ENCODE measurements around the gene NDUFAF8.
"Not testable (repeated sequence)": the region's sequence is repeated elsewhere in the genome, so short reads cannot be mapped to it uniquely, and the experiment has no call there.

The NDUFAF8 gene

GRCh38 chr17:81223762-81224130 lies 15.4 kb upstream of the NDUFAF8 start:
- H3K4me3 ChIP-seq (ENCODE audit: low read length): peak overlapping the region; percentile 46
- no peak for DNase-seq (ENCODE audit: low read depth)
- TF ChIP-seq CTCF (conservative IDR thresholded peaks at IDR 0.05; ENCODE audit: low read depth, low read length): no peak

GRCh38 chr17:81227630-81228029 lies 11.5 kb upstream of the NDUFAF8 start:
- not testable (repeated sequence) for H3K4me3 ChIP-seq (ENCODE audit: low read length); DNase-seq (ENCODE audit: low read depth)

- TF ChIP-seq CTCF (conservative IDR thresholded peaks at IDR 0.05; ENCODE audit: low read depth, low read length): no peak
- H3K4me3 ChIP-seq (ENCODE audit: low read length): no peak overlapping the region
- DNase-seq (ENCODE audit: low read depth): no peak
These were observed 10.7 kb upstream of the NDUFAF8 start for GRCh38 chr17:81228420-81228819.

- H3K4me3 ChIP-seq (ENCODE audit: low read length): no peak overlapping the region
- no peak for TF ChIP-seq CTCF (conservative IDR thresholded peaks at IDR 0.05; ENCODE audit: low read depth, low read length)
- DNase-seq (ENCODE audit: low read depth): no peak
These were observed 10.1 kb upstream of the NDUFAF8 start for GRCh38 chr17:81228834-81229665.

GRCh38 chr17:81229666-81229920 lies 9.5 kb upstream of the NDUFAF8 start:
- no peak for DNase-seq (ENCODE audit: low read depth)
- no peak overlapping the region for H3K4me3 ChIP-seq (ENCODE audit: low read length)
- TF ChIP-seq CTCF (conservative IDR thresholded peaks at IDR 0.05; ENCODE audit: low read depth, low read length): no peak

- H3K4me3 ChIP-seq (ENCODE audit: low read length): no peak overlapping the region
- TF ChIP-seq CTCF (conservative IDR thresholded peaks at IDR 0.05; ENCODE audit: low read depth, low read length): peak; percentile 40
- no peak for DNase-seq (ENCODE audit: low read depth)
These were observed 8.9 kb upstream of the NDUFAF8 start for GRCh38 chr17:81230043-81230820.

- H3K4me3 ChIP-seq (ENCODE audit: low read length): no peak overlapping the region
- TF ChIP-seq CTCF (conservative IDR thresholded peaks at IDR 0.05; ENCODE audit: low read depth, low read length): no peak
- no peak for DNase-seq (ENCODE audit: low read depth)
These were observed 7.9 kb upstream of the NDUFAF8 start for GRCh38 chr17:81231121-81231645.
